A172 (cell line): ENCODE results near the gene SCFD2. TPM values are rescaled to one million over a fixed set of nuclear protein-coding genes. Genes with fewer than 3 reads are reported as not detected.

Experiments
- DNase-seq: peaks from one replicate; pipeline ENCODE4 v3.0.0-alpha.2; 2015; ENCODE audit warnings: low spot score
- total RNA-seq: library from RNA; depleted of rRNA; stranded (reverse); fragments of >200 nt; shearing (Covaris generic); gene quantifications from 2 replicates; pipeline ENCODE4 v1.2.3, GENCODE V29; 2014

Gene SCFD2
- total RNA-seq, 1 experiment from 2014 or later, result 16.2 TPM

GRCh38 chr4:52861171-52861823, 504.6 kb downstream of the SCFD2 start:
- no peak for DNase-seq

GRCh38 chr4:52860361-52860760, 505.5 kb downstream of the SCFD2 start:
- no peak for DNase-seq

- no peak for DNase-seq
These were observed 509.1 kb downstream of the SCFD2 start for GRCh38 chr4:52856801-52857200.

GRCh38 chr4:52853351-52853750, 512.5 kb downstream of the SCFD2 start:
- DNase-seq, result peak; percentile 51

- no peak for DNase-seq
These were observed 513.1 kb downstream of the SCFD2 start for GRCh38 chr4:52852711-52853110.

GRCh38 chr4:52852041-52852440, 513.8 kb downstream of the SCFD2 start:
- DNase-seq, result no peak

- DNase-seq, result no peak
These were observed 515.3 kb downstream of the SCFD2 start for GRCh38 chr4:52850406-52851124.

GRCh38 chr4:52848254-52848653, 517.6 kb downstream of the SCFD2 start:
- no peak for DNase-seq

- no peak for DNase-seq
These were observed 519.4 kb downstream of the SCFD2 start for GRCh38 chr4:52846502-52846901.

GRCh38 chr4:52844596-52844995, 521.3 kb downstream of the SCFD2 start:
- DNase-seq, result no peak

GRCh38 chr4:52843958-52844357, 521.9 kb downstream of the SCFD2 start:
- no peak for DNase-seq

GRCh38 chr4:52843351-52843750, 522.5 kb downstream of the SCFD2 start:
- no peak for DNase-seq

GRCh38 chr4:52842792-52843191, 523.1 kb downstream of the SCFD2 start:
- DNase-seq, result no peak

- no peak for DNase-seq
These were observed 524.0 kb downstream of the SCFD2 start for GRCh38 chr4:52841682-52842456.

GRCh38 chr4:52840531-52841370, 525.1 kb downstream of the SCFD2 start:
- no peak for DNase-seq

- no peak for DNase-seq
These were observed 526.9 kb downstream of the SCFD2 start for GRCh38 chr4:52838729-52839586.

GRCh38 chr4:52837716-52838558, 527.9 kb downstream of the SCFD2 start:
- peak; percentile 76 for DNase-seq

- no peak for DNase-seq
These were observed 529.2 kb downstream of the SCFD2 start for GRCh38 chr4:52836678-52837077.

GRCh38 chr4:52836120-52836519, 529.7 kb downstream of the SCFD2 start:
- no peak for DNase-seq
